WTC11 (cell line): ENCODE results near the gene SNTB2.

Source experiments
- ATF2 ChIP-seq: sonication (generic); formaldehyde crosslinking; IDR thresholded peaks from 2 replicates; pipeline ENCODE4 v1.8.1; 2022; ENCODE audit warnings: low read depth, missing genetic modification reagents, borderline replicate concordance
- GTF2I ChIP-seq: fragments of 250-450 bp; sonication (Bioruptor Pico); conservative IDR thresholded peaks from 2 replicates; pipeline ENCODE4 v1.4.0; 2021; ENCODE audit warnings: mild to moderate bottlenecking
- NR3C1 ChIP-seq: sonication (generic); formaldehyde crosslinking; conservative IDR thresholded peaks from 2 replicates; pipeline ENCODE4 v1.8.1; 2023; ENCODE audit warnings: low read depth, mild to moderate bottlenecking, missing genetic modification reagents
- TEAD4 ChIP-seq: sonication (generic); formaldehyde crosslinking; IDR thresholded peaks from 2 replicates; pipeline ENCODE4 v1.8.0; 2022; ENCODE audit warnings: mild to moderate bottlenecking, missing genetic modification reagents
- ZNF396 ChIP-seq: fragments of 250-450 bp; sonication (Bioruptor Pico); IDR thresholded peaks from 2 replicates; pipeline ENCODE4 v1.8.0; 2021; ENCODE audit warnings: mild to moderate bottlenecking, moderate library complexity, borderline replicate concordance
- TF ChIP-seq, protein P1 (sequence below): fragments of 200-600 bp; IDR thresholded peaks from 2 replicates; pipeline ENCODE4 v1.8.0; 2022; ENCODE audit warnings: antibody characterized with exemption
- TF ChIP-seq, protein P2 (sequence below): sonication (generic); formaldehyde crosslinking; conservative IDR thresholded peaks from 2 replicates; pipeline ENCODE4 v1.8.1; 2022; ENCODE audit warnings: mild to moderate bottlenecking, missing genetic modification reagents

- TF ChIP-seq, protein P1, sequence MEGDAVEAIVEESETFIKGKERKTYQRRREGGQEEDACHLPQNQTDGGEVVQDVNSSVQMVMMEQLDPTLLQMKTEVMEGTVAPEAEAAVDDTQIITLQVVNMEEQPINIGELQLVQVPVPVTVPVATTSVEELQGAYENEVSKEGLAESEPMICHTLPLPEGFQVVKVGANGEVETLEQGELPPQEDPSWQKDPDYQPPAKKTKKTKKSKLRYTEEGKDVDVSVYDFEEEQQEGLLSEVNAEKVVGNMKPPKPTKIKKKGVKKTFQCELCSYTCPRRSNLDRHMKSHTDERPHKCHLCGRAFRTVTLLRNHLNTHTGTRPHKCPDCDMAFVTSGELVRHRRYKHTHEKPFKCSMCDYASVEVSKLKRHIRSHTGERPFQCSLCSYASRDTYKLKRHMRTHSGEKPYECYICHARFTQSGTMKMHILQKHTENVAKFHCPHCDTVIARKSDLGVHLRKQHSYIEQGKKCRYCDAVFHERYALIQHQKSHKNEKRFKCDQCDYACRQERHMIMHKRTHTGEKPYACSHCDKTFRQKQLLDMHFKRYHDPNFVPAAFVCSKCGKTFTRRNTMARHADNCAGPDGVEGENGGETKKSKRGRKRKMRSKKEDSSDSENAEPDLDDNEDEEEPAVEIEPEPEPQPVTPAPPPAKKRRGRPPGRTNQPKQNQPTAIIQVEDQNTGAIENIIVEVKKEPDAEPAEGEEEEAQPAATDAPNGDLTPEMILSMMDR = no peak
- TF ChIP-seq ZNF396 (CRISPR knock-in tag) = no peak
- TF ChIP-seq, protein P2, sequence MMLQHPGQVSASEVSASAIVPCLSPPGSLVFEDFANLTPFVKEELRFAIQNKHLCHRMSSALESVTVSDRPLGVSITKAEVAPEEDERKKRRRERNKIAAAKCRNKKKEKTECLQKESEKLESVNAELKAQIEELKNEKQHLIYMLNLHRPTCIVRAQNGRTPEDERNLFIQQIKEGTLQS (CRISPR knock-in tag) = no peak
- no peak for TF ChIP-seq GTF2I (CRISPR knock-in tag)
- TF ChIP-seq TEAD4 (CRISPR knock-in tag) = no peak
- TF ChIP-seq ATF2 (CRISPR knock-in tag) = no peak
- no peak for TF ChIP-seq NR3C1 (CRISPR knock-in tag)
Measured at GRCh38 chr16:69274699-69275235, 87.8 kb downstream of the SNTB2 start.
